Dedifferentiated amniotic fluid mesenchymal stem cell (primary cell): ENCODE results near the gene GSTP1.
"Not testable (repeated sequence)": the region's sequence is repeated elsewhere in the genome, so short reads cannot be mapped to it uniquely, and the experiment has no call there.

Experiments
- DNase-seq: peaks from one replicate; pipeline ENCODE4 v3.0.0-alpha.2; 2016; ENCODE audit errors: extremely low spot score

Gene GSTP1

DNA sequence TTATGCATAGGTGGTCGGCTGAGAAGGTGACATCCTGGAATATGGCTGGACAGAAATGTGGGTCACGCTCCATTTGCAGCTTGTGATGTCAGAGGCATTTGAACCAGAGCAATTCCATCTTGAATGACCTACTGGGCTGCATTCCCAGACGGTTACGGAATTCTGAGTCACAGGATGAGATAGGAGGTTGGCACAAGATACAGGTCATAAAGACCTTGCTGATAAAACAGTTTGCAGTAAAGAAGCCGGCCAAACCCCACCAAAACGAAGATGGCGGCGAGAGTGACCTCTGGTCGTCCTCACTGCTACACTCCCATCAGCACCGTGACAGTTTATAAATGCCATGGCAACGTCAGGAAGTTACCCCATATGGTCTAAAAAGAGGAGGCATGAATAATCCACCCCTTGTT lies 19.9 kb upstream of the GSTP1 start:
- DNase-seq: peak; percentile 30

DNA sequence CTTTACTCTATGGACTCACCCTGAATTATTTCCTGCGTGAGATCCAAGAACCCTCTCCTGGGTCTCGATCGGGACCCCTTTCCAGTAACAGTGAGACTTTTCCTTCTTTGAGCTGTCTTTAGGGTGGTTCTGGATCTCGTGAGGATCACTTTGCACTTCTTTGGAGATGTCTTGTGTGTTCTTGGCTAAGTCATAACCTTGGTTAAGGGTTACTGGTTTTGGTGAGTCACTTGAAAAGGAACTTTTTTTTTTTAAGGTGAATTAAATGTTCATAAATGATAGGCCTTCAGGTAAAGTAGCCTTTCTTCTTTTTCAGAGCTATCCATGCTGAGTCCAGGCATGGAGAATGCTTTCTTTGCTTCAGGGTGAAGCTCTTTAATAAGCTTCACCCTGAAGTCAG lies 19.4 kb upstream of the GSTP1 start:
- no peak for DNase-seq

DNA sequence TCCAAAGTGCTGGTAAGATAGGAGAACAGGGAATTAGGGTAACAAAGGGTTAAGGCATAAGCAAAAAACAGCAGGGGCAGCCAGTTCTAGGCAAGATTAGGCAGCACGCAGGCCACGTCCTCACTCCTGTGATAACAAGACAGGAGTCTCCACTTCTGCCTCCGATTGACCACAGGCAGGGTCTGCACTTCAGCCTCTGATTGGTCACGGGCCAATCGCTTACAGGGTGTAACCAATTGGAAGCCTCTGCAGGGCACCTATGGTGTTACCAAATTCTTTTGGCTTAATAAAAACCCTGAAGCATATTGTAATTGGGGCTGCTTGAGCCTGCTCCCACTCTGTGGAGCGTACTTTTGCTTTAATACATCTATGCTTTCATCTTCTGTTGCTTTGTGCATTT lies 12.2 kb upstream of the GSTP1 start:
- no peak for DNase-seq

DNA sequence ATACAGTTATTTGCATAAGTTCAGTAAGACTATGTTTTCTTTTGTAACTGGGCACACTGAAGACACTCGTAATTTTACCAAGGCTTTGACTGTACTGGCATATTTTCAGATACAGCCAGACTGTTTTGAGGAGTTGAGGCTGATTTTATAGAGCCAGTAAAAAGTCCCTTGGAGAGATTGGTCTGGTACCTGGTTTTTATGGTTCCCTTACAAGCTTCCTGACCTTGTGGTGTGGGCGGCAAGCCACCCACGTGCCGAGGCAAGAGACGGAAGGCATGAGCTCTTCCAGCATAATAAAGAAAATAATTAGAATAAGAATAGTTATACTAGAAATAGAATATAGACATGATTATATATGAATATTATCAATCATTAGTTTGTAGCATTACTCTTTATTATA lies 11.3 kb upstream of the GSTP1 start:
- no peak for DNase-seq

DNA sequence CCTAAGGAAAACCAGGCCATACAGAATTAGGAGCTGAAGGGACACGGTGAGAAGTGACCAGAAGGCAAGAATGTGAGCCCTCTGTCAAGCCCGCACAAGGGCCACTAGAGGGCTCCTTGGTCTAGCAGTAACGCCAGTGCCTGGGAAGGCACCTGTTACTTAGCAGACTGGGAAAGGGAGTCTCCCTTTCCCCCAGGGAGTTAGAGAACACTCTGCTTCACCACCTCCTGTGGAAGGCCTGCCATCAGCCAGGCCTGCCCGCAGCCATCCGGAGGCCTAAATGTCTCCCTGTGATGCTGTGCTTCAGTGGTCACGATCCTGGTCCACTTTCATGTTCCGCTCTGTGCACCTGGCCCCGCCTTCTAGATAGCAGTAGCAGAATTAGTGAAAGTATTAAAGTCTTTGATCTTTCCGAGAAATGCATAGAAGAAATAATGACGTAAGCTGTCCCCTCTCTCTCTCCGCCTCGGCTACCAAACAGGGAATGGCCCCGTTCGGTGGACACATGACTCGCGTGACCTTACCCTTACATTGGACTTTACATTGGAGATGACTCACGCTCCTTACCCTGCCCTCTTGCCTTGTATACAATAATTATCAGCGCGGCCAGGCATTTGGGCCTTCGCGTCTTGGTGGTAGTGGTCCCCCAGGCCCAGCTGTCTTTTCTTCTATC lies 10.7 kb upstream of the GSTP1 start:
- no peak for DNase-seq

DNA sequence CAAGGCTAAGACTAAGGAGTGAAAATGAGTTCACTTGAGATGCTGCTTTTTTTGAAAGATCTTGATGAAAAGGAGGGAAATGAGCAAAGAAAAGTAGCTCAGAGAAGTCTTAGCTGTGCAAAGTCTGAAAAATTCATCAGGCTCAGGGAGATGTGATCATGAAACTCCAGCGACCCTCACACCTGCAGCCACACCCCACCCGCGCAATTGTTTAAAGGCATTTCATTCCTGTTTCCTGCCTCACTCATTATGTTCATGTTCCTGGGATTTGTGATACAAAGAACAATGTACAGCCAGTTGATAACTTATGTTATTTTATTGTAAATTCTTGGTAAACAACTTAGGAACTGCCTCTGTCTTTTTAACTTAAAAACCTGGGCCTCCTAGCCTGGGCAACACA lies 8.7 kb upstream of the GSTP1 start:
- DNase-seq: no peak

DNA sequence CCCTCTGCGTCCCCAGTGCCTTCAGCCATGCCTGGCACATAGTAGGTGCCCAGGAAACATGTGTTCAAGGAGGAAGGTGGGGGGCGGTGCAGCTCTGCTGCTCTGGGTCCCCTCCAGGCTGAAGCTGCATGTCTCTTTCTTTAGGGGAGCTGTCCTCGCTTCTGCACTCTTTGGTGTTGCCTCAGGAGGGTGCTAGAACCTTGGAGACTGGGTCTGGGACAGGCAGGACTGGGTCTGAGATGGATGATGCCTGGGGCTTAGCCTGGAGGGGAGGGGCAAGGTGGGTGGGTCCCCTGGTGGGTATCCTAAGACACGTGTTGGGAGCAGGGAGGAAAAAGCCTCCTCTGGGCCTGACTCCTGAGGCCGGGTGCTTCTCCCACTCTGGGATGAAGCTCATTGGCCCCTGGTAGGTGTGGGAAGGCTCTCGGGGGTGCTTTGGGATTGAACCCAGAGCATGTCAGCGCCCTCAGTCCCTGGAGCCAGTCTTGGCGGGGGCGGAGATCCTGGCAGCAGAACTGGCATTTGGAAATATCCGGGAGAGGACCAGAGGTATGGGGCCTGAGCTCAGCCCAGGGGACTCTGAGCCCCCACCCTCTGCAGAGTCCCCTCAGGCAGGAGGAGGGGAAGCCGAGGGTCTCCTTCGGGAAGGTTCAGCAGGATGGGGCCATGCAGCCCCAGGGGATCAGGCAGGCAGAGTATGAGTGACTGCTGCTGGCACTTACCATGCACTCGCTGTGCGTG lies 6.7 kb upstream of the GSTP1 start:
- DNase-seq: no peak

DNA sequence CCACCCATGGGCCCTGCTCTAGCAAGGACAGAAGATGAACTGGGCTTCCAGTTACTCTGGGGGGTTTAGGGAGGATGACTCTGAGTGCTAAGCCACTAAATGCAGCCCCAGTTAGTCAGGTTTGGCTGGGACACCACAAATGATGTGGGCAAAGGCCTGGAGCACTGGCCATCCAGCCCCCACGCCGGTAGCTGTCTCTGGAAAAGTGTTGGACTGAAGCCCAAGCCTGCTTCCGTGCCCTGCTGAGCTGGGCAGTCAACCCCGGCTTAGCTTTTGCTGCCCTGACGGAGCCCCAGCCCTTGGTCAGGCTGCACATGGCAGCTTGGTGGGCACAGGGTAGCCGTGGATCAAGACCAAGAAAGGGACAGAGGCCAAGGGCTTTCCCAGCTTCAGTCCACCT lies 5.7 kb upstream of the GSTP1 start:
- no peak for DNase-seq

DNA sequence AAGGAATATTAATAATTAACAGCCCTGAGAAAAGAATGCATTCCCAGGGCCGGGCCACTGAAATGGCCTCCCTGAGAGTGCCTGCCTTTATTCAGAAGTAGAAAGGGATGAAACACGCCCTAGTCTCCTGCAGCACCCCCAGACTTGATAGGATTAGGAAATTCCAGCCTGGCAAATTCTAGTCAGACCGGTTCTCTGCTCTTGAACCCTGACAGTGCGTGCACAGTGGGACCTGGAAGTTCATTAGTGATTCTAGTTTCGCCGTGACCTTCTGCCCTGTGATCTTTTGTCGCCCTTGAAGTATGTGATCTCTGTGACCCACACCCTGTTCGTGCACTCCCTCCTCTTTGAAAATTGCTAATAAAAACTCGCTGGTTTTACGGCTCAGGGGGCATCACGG lies 2.1 kb upstream of the GSTP1 start:
- no peak for DNase-seq

DNA sequence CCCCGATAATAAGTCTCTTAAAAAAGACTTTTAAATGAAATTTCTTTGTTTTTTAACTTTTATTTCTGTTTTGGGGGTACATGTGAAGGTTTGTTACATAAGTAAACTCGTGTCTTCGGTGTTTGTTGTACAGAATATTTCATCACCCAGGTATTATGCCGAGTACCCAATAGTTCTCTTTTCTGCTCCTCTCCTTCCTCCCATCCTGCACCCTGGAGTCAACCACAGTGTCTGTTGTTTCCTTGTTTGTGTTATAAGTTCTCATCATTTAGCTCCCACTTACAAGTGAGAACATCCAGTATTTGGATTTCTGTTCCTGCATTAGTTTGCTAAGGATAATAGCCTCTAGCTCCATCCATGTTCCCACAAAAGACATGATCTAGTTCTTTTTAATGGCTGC lies 1.6 kb upstream of the GSTP1 start:
- DNase-seq: no peak

DNA sequence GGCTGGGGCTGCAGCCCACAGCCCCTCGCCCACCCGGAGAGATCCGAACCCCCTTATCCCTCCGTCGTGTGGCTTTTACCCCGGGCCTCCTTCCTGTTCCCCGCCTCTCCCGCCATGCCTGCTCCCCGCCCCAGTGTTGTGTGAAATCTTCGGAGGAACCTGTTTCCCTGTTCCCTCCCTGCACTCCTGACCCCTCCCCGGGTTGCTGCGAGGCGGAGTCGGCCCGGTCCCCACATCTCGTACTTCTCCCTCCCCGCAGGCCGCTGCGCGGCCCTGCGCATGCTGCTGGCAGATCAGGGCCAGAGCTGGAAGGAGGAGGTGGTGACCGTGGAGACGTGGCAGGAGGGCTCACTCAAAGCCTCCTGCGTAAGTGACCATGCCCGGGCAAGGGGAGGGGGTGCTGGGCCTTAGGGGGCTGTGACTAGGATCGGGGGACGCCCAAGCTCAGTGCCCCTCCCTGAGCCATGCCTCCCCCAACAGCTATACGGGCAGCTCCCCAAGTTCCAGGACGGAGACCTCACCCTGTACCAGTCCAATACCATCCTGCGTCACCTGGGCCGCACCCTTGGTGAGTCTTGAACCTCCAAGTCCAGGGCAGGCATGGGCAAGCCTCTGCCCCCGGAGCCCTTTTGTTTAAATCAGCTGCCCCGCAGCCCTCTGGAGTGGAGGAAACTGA lies 731 bp downstream of the GSTP1 start:
- DNase-seq: peak; percentile 22

DNA sequence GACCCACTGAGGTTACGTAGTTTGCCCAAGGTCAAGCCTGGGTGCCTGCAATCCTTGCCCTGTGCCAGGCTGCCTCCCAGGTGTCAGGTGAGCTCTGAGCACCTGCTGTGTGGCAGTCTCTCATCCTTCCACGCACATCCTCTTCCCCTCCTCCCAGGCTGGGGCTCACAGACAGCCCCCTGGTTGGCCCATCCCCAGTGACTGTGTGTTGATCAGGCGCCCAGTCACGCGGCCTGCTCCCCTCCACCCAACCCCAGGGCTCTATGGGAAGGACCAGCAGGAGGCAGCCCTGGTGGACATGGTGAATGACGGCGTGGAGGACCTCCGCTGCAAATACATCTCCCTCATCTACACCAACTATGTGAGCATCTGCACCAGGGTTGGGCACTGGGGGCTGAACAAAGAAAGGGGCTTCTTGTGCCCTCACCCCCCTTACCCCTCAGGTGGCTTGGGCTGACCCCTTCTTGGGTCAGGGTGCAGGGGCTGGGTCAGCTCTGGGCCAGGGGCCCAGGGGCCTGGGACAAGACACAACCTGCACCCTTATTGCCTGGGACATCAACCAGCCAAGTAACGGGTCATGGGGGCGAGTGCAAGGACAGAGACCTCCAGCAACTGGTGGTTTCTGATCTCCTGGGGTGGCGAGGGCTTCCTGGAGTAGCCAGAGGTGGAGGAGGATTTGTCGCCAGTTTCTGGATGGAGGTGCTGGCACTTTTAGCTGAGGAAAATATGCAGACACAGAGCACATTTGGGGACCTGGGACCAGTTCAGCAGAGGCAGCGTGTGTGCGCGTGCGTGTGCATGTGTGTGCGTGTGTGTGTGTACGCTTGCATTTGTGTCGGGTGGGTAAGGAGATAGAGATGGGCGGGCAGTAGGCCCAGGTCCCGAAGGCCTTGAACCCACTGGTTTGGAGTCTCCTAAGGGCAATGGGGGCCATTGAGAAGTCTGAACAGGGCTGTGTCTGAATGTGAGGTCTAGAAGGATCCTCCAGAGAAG lies 1.6 kb downstream of the GSTP1 start:
- DNase-seq: no peak

DNA sequence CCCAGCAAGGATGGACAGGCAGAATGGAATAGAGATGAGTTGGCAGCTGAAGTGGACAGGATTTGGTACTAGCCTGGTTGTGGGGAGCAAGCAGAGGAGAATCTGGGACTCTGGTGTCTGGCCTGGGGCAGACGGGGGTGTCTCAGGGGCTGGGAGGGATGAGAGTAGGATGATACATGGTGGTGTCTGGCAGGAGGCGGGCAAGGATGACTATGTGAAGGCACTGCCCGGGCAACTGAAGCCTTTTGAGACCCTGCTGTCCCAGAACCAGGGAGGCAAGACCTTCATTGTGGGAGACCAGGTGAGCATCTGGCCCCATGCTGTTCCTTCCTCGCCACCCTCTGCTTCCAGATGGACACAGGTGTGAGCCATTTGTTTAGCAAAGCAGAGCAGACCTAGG lies 2.3 kb downstream of the GSTP1 start:
- no peak for DNase-seq

DNA sequence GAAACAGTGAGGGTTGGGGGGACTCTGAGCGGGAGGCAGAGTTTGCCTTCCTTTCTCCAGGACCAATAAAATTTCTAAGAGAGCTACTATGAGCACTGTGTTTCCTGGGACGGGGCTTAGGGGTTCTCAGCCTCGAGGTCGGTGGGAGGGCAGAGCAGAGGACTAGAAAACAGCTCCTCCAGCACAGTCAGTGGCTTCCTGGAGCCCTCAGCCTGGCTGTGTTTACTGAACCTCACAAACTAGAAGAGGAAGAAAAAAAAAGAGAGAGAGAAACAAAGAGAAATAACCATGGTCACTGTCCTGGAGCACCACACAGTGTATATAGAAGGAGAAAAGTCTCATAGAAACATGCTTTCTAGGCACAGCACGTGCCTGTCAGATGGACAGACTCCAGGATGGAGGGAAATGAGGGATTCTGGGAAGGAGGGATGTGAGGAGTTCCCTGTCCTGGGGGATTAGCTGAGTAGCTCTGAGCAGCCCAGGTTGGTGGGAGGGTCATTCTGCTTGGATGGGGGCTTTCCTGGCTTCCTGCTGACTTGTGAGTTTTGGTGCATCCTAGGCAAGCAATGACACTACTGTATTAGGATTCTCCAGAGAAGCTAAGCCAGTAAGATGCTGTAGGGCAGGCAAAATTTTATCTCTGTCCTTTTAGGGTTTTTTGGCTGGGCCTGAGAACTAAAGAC lies 3.1 kb downstream of the GSTP1 start:
- DNase-seq: no peak

DNA sequence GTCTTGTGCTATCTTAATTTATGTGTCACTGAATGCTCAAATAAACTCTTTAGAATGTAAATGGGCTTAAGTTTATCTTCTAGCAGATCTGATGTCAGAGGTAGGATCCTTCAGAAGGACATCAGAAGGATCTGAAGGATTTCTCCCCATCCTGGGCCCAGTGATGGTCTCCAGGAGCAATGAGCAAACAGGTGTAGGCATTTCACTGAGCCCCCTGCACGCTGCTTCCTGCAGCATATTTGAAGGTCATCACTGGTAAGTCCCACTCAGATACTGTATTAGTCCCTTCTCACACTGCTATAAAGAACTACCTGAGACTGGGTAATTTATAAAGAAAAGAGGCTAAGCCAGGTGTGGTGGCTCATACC lies 4.5 kb downstream of the GSTP1 start:
- no peak for DNase-seq

DNA sequence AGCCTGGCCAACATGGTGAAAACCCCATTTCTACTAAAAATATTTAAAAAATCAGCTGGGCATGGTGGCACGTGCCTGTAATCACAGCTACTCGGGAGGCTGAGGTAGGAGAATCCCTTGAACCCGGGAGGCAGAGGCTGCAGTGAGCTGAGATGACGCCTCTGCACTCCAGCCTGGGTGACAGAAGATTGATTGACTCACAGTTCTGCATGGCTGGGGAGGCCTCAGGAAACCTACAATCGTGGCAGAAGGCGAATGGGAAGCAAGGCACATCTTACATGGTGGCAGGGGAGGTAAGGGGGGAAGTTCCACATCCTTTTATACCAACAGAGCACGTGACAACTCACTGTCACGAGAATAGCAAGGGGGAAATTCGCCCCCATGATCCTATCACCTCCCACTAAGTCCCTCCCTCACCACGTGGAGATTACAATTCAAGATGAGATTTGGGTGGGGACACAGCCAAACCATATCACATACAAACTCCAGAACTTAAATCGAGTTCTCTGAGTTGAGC lies 5.3 kb downstream of the GSTP1 start:
- not testable (repeated sequence) for DNase-seq

DNA sequence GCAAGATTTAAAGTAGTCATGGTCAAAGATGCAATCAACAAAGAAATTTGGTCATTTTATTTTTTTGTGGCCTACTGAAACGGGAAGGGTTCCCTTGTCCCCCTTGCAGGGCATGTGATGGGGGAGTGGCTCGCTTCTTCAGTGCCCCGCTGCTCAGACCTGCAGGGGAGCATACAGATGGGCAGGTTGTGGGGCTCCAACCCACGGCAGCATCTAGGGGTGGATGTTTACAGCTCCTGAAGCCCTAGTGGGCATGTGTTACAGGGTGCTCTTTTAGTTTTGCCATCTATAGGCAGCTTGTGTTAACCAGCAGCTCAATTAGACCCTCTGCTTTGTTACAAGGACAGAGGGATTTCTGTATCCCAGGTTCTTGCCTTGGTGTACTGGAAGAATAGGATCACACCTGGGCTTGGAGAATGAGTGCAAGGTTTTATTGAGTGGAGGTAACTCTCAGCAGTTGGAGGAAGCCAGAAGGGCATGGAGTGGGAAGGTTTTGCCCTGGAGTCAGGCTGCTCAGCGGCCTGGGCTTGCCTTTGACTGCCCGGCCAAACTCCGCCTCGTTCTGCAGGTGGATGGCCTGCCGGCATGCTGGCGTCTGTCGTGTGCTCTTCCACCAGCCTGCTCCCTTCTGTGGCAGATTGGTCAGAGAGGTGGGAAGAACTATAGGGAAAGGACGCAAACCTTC lies 9.4 kb downstream of the GSTP1 start:
- DNase-seq: no peak

DNA sequence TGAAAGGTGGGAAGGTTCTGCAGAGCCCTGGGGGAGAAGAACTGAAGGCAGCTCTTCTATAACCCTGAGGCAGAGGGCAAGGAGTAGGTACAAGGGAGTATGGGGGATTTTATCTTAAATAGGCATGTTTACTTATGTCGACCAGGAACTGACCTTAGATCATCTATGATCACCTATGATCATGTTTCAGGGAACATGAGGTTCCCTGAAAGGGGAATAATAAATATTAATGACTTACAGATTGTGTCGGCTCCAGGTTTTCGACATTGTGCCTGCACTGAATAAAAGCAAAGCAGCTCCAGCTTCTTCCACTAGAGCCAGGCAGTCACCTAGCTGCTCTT lies 9.9 kb downstream of the GSTP1 start:
- DNase-seq: no peak

DNA sequence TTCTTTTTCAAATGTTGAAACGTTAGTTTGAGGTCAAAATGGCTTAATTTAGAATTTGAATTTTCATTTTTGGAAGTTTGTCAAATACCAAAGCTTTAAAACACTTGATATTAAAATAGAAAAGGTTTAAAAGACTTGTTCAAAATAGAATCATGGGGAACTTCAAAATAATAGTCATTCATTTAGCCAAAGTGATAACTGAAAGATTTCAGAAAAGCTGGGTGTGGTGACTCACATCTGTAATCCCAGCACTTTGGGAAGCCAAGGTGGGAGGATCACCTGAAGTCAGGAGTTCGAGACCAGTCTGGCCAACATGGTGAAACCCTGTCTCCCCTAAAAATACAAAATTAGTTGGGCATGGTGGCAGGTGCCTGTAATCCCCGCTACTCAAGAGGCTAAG lies 10.9 kb downstream of the GSTP1 start:
- DNase-seq: no peak

DNA sequence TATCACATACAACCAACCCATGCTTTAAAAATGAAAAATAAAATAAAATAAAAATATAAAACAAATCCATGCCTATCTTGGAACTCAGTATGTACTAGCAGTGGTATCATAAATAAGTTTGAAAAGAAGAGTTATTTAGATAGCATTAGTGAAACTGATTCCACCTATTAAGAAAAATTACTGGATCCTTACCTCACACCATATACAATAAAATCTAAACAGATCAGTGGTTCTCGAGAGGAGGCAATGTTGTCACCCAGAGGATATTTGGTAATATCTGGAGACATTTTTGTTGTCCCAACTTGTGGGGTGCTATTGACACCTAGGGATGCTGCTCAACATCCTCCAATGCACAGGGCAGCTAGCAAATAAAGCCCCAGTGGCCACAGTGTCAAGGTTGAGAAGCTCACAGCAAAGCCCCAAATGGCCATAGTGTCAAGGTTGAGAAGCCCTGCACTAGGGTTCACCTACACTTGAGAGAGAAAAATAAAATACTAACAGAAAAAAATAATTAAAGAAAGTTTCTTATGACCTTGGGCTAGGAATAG lies 13.2 kb downstream of the GSTP1 start:
- no peak for DNase-seq
